Measurements from ENCODE around the gene TRIM59.
"Not testable (repeated sequence)": the region's sequence is repeated elsewhere in the genome, so short reads cannot be mapped to it uniquely, and the experiment has no call there.

The TRIM59 gene

GRCh38 chr3:160473221-160473620 is 23.6 kb upstream of the TRIM59 start:
- H3K9me3 Mint-ChIP-seq, result peaks cover 11% of the 10 kb centered on the region
- H3K27me3 Mint-ChIP-seq, result no peaks in the 10 kb centered on the region
- no peak for DNase-seq (ENCODE audit: low spot score in 2 of 2)
- no peak overlapping the region for H3K27ac Mint-ChIP-seq
- peaks cover 3% of the 10 kb centered on the region for H3K4me1 Mint-ChIP-seq
- peaks cover 3% of the 10 kb centered on the region for H3K36me3 Mint-ChIP-seq
- H3K4me3 Mint-ChIP-seq, result no peak overlapping the region
- ATAC-seq (ENCODE audit: low read depth), result no peak

DNA sequence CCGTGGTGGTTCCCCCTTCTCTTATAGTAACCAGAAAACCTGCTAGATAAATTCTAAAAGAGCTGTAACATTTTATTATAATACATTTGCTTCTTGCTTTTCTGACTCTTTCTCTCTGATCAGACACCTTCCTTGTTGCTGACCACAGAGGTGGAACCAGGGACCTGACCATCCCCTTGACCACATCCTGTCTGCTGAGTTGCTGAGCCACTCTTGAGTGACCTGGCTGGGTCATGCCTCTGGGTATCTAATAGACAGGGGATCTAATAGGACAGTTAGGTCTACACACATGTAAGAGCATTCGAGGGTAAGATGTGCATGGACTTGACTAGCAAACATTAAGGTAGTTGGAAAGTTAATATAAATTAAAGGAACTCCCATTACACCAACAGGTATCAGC is 22.8 kb upstream of the TRIM59 start:
- DNase-seq (ENCODE audit: low spot score in 2 of 2), result no peak
- ATAC-seq (ENCODE audit: low read depth), result no peak
- H3K27ac Mint-ChIP-seq, result no peak overlapping the region
- H3K4me3 Mint-ChIP-seq, result no peak overlapping the region
- H3K27me3 Mint-ChIP-seq, result no peaks in the 10 kb centered on the region
- peaks cover 3% of the 10 kb centered on the region for H3K4me1 Mint-ChIP-seq
- peaks cover 11% of the 10 kb centered on the region for H3K9me3 Mint-ChIP-seq
- peaks cover 3% of the 10 kb centered on the region for H3K36me3 Mint-ChIP-seq

GRCh38 chr3:160471892-160472291 is 22.3 kb upstream of the TRIM59 start:
- DNase-seq (ENCODE audit: low spot score in 2 of 2) (no peak), ATAC-seq (ENCODE audit: low read depth) (no peak)
- H3K27me3 Mint-ChIP-seq, result peaks cover 2% of the 10 kb centered on the region
- H3K9me3 Mint-ChIP-seq, result peaks cover 11% of the 10 kb centered on the region
- H3K27ac Mint-ChIP-seq, result no peak overlapping the region
- H3K4me1 Mint-ChIP-seq, result peaks cover 3% of the 10 kb centered on the region
- no peak overlapping the region for H3K4me3 Mint-ChIP-seq
- H3K36me3 Mint-ChIP-seq, result peaks cover 3% of the 10 kb centered on the region

DNA sequence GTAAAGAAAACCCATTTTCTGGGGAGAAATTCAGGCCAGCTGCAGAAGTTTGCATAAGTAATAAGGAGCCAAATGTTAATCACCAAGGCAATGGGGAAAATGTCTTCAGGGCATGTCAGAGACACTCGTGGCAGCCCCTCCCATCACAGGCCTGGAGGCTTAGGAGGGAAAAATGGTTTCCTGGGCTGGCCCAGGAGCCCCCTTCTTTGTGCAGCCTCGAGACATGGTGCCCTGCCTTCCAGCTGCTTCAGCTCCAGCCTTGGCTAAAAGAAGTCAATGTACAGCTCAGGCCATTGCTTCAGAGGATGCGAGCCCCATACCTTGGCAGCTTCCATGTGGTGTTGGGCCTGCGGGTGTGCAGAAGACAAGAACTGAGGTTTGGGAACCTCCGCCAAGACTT is 20.6 kb upstream of the TRIM59 start:
- H3K36me3 Mint-ChIP-seq, result peaks cover 3% of the 10 kb centered on the region
- H3K9me3 Mint-ChIP-seq, result peaks cover 11% of the 10 kb centered on the region
- no peak overlapping the region for H3K27ac Mint-ChIP-seq
- H3K4me3 Mint-ChIP-seq, result no peak overlapping the region
- DNase-seq (ENCODE audit: low spot score in 2 of 2) (no peak), ATAC-seq (ENCODE audit: low read depth) (no peak)
- peaks cover 2% of the 10 kb centered on the region for H3K27me3 Mint-ChIP-seq
- peaks cover 3% of the 10 kb centered on the region for H3K4me1 Mint-ChIP-seq

DNA sequence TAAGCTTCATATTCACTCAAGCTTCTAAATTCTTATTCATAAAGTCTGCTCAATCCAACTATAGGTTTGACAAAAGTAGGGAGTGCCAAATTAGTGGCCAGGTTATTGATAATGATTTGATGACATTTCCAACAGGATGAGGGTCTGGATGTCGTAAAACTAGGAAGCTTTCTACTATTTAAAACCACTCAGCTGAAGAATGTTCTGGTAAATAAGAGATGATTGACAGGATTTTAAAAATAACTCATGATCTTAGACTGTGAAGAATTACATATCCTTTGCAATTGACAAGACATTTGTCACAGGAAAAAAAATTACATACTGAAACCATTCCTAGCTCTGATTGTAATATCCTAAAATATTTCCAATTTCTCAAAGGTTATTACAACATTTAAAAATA is 15.4 kb upstream of the TRIM59 start:
- H3K4me3 Mint-ChIP-seq, result no peak overlapping the region
- ATAC-seq (ENCODE audit: low read depth) (no peak), DNase-seq (ENCODE audit: low spot score in 2 of 2) (no peak)
- no peaks in the 10 kb centered on the region for H3K4me1 Mint-ChIP-seq
- peaks cover 14% of the 10 kb centered on the region for H3K27me3 Mint-ChIP-seq
- peaks cover 3% of the 10 kb centered on the region for H3K36me3 Mint-ChIP-seq
- H3K27ac Mint-ChIP-seq, result no peak overlapping the region
- peaks cover 11% of the 10 kb centered on the region for H3K9me3 Mint-ChIP-seq

DNA sequence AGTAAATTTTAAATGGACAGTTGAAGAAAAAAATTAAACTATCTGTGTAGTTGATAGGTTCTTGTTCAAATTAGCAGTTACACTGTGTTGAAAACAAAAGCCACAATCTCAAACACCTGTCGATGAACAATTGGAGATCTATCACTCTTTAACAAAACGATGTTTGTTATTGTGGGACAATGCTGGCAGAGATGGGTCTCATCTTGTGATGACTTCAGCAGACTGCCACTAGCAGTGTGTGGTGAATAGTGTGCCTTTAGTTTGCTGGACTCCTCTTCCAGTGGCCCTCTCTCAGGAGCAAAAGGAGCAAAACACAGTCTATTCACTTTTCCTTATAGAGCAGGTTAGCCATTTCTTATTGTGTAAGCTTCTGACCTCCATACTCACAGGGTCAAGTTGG is 14.7 kb upstream of the TRIM59 start:
- H3K4me1 Mint-ChIP-seq, result no peaks in the 10 kb centered on the region
- H3K27me3 Mint-ChIP-seq, result peaks cover 14% of the 10 kb centered on the region
- H3K4me3 Mint-ChIP-seq, result no peak overlapping the region

GRCh38 chr3:160460033-160460432 is 10.4 kb upstream of the TRIM59 start:
- ATAC-seq (ENCODE audit: low read depth), result no peak

More for the DNA sequence above, 14.7 kb upstream of the TRIM59 start:
- Mint-ChIP-seq H3K36me3 (no peaks in the 10 kb centered on the region), H3K27ac (no peak overlapping the region), H3K9me3 (peaks cover 5% of the 10 kb centered on the region)
- DNase-seq (ENCODE audit: low spot score in 2 of 2) (no peak), ATAC-seq (ENCODE audit: low read depth) (no peak)

GRCh38 chr3:160459450-160459970 is 9.9 kb upstream of the TRIM59 start:
- Mint-ChIP-seq H3K4me1 (no peaks in the 10 kb centered on the region), H3K36me3 (no peaks in the 10 kb centered on the region), H3K27me3 (peaks cover 11% of the 10 kb centered on the region), H3K9me3 (no peaks in the 10 kb centered on the region), H3K4me3 (no peak overlapping the region), H3K27ac (no peak overlapping the region)
- ATAC-seq (ENCODE audit: low read depth) (no peak), DNase-seq (ENCODE audit: low spot score in 2 of 2) (no peak)

More at GRCh38 chr3:160460033-160460432, 10.4 kb upstream of the TRIM59 start:
- Mint-ChIP-seq H3K36me3 (no peaks in the 10 kb centered on the region), H3K27me3 (peaks cover 11% of the 10 kb centered on the region), H3K9me3 (no peaks in the 10 kb centered on the region), H3K27ac (no peak overlapping the region), H3K4me1 (no peaks in the 10 kb centered on the region), H3K4me3 (no peak overlapping the region)
- DNase-seq (ENCODE audit: low spot score in 2 of 2), result no peak

GRCh38 chr3:160458151-160458550 is 8.6 kb upstream of the TRIM59 start:
- no peak overlapping the region for H3K4me3 Mint-ChIP-seq
- peaks cover 9% of the 10 kb centered on the region for H3K27me3 Mint-ChIP-seq
- H3K9me3 Mint-ChIP-seq, result no peaks in the 10 kb centered on the region
- no peak for DNase-seq (ENCODE audit: low spot score in 2 of 2)
- ATAC-seq (ENCODE audit: low read depth), result no peak
- H3K27ac Mint-ChIP-seq, result no peak overlapping the region
- no peaks in the 10 kb centered on the region for H3K4me1 Mint-ChIP-seq
- no peaks in the 10 kb centered on the region for H3K36me3 Mint-ChIP-seq

- Mint-ChIP-seq H3K27ac (no peak overlapping the region), H3K4me1 (no peaks in the 10 kb centered on the region), H3K4me3 (no peak overlapping the region), H3K27me3 (no peaks in the 10 kb centered on the region), H3K9me3 (no peaks in the 10 kb centered on the region), H3K36me3 (no peaks in the 10 kb centered on the region)
- DNase-seq (ENCODE audit: low spot score in 2 of 2) (no peak), ATAC-seq (ENCODE audit: low read depth) (no peak)
Measured at GRCh38 chr3:160455846-160456245, 6.3 kb upstream of the TRIM59 start.

DNA sequence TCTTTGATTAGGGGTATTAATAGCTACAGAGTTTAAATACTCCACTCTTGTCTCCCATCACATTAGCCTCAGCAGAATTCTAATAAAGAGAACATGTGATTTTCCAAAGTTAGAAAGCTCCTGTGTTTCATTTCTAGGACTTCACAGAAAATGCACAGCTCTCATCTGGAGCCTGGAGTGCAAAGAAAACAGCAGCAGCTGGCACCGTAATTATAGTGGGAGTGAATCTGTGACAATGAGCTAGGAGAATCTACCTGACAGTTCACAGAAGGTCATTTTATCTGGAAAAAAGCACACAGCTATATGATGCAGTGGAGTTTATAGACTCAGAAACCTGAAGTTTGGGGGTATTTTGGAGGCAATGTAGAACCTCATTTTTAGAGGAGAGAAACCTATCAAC is 5.4 kb upstream of the TRIM59 start:
- no peaks in the 10 kb centered on the region for H3K27me3 Mint-ChIP-seq
- no peaks in the 10 kb centered on the region for H3K9me3 Mint-ChIP-seq
- DNase-seq (ENCODE audit: low spot score in 2 of 2), result no peak
- no peaks in the 10 kb centered on the region for H3K36me3 Mint-ChIP-seq
- H3K4me3 Mint-ChIP-seq, result no peak overlapping the region
- peaks cover 4% of the 10 kb centered on the region for H3K4me1 Mint-ChIP-seq
- ATAC-seq (ENCODE audit: low read depth), result no peak
- H3K27ac Mint-ChIP-seq, result no peak overlapping the region

DNA sequence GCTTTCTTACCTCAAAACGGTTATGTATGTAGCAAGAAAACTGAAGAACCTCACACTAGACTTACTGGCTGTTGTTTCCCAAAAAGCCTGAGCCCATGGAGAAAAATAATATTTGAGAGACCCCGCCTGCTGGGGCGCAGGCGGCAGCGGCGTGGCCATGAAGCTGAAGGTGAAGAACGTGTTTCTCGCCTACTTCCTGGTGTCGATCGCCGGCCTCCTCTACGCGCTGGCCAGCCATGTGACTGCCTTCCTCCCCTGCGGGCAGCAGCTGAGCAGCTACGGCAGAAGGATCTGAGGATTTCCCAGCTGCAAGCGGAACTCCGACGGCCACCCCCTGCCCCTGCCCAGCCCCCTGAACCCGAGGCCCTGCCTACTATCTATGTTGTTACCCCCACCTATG is 2.7 kb upstream of the TRIM59 start:
- ATAC-seq (ENCODE audit: low read depth); H3K36me3 Mint-ChIP-seq; H3K27ac Mint-ChIP-seq; H3K27me3 Mint-ChIP-seq; H3K9me3 Mint-ChIP-seq; DNase-seq (ENCODE audit: low spot score in 2 of 2); H3K4me3 Mint-ChIP-seq: not testable (repeated sequence)
- H3K4me1 Mint-ChIP-seq, result peaks cover 14% of the 10 kb centered on the region

DNA sequence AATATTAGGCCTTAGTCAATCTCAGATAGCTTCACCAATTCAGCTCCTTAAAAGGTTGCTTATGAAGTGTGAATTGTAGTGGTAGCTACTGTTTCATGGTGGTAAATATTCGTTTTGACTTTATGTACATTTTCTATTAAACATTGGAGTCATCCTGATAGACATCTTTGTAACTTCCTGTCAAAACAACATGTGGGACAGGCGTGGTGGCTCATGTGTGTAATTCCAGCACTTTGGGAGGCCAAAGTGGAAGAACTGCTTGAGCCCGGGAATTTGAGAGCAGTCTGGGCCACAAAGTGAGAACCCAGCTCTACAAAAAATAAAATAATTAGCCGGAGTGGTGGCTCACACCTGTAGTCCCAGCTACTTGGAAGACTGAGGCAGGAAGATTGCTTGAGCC is 2.0 kb upstream of the TRIM59 start:
- no peak overlapping the region for H3K4me3 Mint-ChIP-seq
- H3K9me3 Mint-ChIP-seq, result no peaks in the 10 kb centered on the region
- H3K4me1 Mint-ChIP-seq, result peaks cover 14% of the 10 kb centered on the region
- DNase-seq (ENCODE audit: low spot score in 2 of 2) (no peak), ATAC-seq (ENCODE audit: low read depth) (no peak)
- no peaks in the 10 kb centered on the region for H3K27me3 Mint-ChIP-seq
- H3K36me3 Mint-ChIP-seq, result no peaks in the 10 kb centered on the region
- H3K27ac Mint-ChIP-seq, result no peak overlapping the region

DNA sequence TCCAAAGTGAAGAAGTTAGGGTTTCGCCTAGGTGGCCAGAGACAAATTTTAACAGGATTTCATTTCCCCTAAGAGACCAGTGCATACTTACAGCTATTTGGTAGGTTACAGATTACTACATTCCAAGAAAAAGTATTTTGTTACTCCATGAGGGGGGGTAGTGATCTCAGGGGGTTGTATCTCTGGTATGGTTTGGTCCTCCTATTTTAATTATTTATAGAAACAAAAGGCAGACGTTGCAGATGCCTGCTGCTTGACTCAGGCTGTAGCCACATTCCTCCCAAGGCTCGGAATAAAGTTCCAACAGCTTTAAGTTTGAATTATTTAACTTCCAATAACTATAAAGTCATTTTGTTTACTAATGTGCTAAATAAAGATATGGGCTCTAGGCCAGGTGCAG is 1.3 kb upstream of the TRIM59 start:
- H3K27ac Mint-ChIP-seq, result no peak overlapping the region
- no peaks in the 10 kb centered on the region for H3K27me3 Mint-ChIP-seq
- peaks cover 2% of the 10 kb centered on the region for H3K36me3 Mint-ChIP-seq
- ATAC-seq (ENCODE audit: low read depth) (no peak), DNase-seq (ENCODE audit: low spot score in 2 of 2) (no peak)
- H3K4me1 Mint-ChIP-seq, result peaks cover 17% of the 10 kb centered on the region
- H3K4me3 Mint-ChIP-seq, result peak overlapping the region; percentile 98
- H3K9me3 Mint-ChIP-seq, result no peaks in the 10 kb centered on the region

DNA sequence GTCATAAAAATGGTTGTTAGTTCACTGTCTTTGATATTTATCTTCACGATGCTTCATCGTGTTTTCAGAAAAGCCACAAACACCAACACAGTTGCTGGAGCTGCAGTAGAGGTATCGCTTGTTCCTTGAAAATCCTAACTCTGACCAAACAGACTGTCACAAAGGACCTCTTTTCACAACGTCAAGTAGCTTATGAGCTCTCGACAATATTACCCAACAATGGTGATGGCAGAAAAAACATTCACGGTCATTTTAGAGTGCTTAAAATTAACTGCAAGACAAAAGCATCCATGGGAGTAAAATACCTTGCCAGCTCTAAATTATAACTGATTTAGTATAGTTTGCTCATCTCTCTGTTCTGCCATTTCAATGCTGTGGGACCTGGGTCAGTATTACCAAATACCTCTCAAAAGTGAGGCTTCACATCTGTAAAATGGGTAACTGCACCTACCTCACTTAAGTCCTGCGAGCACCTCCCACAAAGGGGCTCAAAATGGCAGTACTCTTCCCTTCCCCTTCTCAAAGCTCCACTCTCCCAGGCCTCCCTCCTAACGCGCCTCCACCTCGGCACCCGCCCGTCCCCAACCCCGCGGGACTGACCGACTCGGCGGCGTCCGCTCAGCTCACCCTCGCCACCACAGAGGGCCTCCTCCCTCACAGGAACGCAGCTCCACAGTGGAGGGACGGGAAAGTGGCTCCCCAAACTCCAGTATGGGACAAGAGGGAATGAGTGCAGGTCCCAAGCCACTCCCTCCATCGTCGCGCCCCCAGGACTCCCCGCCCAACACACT is 546 bp downstream of the TRIM59 start:
- Mint-ChIP-seq H3K4me3 (peak overlapping the region; percentile 98), H3K36me3 (peaks cover 9% of the 10 kb centered on the region), H3K27ac (peak overlapping the region; percentile 93), H3K4me1 (peaks cover 25% of the 10 kb centered on the region), H3K27me3 (no peaks in the 10 kb centered on the region), H3K9me3 (no peaks in the 10 kb centered on the region)
- peak; percentile 39 for ATAC-seq (ENCODE audit: low read depth)
- no peak for DNase-seq (ENCODE audit: low spot score in 2 of 2)

Measured in memory B cell (primary cell).